GM12874 (cell line): ENCODE data around the gene SMARCA2.

Source experiments
- TF ChIP-seq, protein P1 (sequence below): IDR thresholded peaks from 2 replicates; pipeline ENCODE4 v1.5.1; 2011; ENCODE audit warnings: low read depth, mild to moderate bottlenecking, control low read depth, low read length, moderate library complexity; ENCODE audit not compliant: insufficient read depth

Gene SMARCA2

DNA sequence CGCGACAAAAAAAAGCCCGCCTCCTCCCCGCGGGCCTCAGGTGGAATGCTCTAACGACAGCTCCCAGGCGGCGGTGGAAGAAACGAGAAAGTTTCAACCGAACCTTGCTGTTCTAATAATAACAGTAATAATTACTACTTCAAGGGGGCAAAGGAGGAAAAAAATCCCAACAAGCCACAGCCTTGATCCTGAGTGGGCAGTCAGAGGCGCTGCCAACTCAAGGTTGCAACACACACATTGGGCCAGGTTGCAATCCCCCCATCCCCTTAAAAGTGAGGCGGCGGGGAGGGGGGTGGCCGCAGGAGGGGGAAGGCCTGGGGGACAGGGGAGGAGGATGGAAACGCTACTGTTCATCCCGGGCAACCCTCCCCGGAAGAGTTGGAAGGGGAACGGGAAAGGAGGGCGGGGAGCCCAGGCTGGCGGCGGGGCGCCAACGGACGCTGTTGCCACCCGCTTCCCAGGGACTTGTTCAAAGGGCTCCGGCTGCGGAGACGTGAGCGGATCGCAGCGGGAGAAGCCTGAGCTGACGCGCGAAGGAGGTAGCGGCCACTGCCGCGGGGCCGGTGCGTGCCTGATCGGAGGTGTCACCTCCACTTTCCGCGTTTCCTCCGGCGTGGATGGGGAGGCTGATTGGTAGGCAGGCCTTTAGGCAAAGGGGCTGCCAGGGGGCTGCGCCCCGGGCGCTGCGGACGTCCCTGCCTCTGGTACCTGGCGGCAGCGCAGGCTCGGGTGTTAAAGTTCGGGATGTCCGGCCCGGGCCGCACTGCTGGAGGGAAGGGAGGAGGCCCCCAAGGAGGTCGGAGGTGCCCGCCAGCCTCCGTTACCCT, 647 bp downstream of the SMARCA2 start:
- TF ChIP-seq, protein P1, sequence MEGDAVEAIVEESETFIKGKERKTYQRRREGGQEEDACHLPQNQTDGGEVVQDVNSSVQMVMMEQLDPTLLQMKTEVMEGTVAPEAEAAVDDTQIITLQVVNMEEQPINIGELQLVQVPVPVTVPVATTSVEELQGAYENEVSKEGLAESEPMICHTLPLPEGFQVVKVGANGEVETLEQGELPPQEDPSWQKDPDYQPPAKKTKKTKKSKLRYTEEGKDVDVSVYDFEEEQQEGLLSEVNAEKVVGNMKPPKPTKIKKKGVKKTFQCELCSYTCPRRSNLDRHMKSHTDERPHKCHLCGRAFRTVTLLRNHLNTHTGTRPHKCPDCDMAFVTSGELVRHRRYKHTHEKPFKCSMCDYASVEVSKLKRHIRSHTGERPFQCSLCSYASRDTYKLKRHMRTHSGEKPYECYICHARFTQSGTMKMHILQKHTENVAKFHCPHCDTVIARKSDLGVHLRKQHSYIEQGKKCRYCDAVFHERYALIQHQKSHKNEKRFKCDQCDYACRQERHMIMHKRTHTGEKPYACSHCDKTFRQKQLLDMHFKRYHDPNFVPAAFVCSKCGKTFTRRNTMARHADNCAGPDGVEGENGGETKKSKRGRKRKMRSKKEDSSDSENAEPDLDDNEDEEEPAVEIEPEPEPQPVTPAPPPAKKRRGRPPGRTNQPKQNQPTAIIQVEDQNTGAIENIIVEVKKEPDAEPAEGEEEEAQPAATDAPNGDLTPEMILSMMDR, result no peak

DNA sequence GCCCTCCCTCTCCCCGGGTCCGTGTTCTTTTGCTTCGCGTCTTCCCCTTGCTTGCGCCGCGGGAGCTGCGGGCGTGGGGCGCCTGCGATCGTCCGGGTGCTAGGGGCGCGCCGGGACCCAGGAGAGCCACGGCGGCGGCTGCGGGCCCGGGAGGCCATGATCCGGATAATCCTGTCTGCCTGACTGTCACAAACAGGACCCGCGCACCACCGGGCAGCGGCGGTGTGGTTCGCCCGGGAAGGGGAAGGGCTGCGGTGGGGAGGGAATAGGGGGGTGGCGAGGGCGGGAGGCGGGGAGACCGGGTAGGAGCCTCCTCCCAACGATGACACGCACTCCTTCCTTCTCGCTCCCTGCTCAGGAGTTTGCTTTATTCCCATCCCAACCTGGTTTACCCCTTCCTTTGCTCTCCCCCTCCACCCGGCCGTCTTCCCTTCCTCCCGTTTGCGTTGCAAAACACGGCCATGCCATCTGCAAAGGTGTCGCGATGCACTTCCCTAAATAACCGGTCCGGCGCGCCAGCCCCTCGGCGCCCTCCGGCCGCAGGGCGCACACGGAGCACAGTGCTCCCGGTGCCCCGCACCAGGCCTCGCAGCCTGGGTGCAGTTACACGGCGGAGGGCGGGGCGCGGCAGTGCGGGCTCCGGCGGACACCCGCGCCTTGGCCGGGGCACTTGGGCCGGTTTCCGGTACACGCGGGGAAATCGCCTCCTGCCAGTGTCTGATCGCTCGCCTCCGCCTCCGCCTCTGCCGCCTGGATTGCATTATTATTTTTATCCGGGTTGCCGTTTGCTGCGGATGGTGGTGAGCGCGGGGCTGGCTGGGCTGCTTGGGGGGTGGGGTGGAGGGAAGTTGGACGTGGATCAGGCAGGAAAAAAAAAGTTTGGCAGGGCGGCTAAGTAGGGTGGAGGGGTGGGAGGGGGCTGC, 1.5 kb downstream of the SMARCA2 start:
- TF ChIP-seq, protein P1, result peak; percentile 16; the same call in 1 of the 2 replicates

DNA sequence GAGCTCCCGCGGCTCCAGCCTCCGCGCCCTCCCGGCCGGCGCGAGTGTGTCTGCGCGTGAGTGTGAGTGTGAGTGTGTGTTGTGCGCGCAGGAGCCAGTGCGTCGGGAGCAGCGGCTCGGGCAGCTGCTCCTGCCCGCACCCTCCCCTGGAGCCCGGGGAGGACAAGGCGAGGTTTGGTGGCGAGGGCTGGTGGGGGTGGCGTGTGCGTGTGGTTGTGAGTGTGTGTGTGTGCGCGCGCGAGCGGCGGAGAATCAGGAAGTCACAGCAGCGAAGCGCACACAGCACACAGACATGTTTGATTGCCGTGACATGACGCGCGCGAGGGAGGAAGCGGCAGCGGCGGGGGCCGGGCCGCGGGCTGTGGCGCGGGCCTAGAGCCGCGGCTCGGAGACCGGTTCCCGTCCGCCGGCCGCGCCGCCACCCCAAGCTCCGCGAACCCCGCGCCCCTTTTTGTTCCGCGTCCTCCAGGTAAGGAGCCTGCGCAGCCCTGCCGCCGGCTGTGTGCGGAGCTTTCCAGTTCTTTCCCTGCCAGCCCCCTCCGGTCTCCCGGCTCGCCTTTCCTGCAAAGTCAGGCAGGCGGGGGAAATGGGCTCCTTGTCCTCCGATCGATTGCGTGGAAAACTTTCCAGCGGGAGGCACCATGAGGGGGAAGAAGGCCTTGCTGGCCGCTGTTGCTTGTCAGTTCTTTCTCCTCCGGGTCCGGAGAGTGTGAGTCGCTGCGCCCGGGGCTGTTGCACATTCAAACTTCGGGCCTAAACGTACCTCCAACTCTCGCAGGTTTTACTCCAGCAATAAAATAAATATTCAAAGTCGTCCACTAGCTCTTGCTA, 2.4 kb downstream of the SMARCA2 start:
- TF ChIP-seq, protein P1, result no peak

DNA sequence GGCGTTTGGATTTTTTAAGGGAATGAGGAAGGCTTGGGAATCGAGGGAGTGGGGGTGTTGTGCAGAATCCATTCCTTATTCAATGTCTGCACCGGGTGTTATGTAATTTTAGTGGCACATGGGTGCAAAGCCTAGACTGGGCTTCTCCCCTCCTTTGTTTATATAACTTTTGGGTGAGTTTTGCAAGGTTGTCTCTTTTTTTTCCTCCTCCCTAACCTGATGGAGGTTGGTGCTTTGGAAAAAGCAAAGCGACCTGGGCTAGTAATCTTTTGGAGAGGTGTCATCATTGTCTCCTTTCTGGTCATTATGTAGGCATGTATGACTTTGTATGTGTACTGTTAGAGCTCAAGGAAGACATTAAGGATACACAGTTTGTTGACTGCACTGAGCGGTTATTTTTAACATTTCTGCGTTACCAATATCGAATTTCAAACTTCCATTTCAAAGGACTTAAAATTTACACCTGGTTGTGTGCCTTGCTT, 3.1 kb downstream of the SMARCA2 start:
- TF ChIP-seq, protein P1, result no peak

DNA sequence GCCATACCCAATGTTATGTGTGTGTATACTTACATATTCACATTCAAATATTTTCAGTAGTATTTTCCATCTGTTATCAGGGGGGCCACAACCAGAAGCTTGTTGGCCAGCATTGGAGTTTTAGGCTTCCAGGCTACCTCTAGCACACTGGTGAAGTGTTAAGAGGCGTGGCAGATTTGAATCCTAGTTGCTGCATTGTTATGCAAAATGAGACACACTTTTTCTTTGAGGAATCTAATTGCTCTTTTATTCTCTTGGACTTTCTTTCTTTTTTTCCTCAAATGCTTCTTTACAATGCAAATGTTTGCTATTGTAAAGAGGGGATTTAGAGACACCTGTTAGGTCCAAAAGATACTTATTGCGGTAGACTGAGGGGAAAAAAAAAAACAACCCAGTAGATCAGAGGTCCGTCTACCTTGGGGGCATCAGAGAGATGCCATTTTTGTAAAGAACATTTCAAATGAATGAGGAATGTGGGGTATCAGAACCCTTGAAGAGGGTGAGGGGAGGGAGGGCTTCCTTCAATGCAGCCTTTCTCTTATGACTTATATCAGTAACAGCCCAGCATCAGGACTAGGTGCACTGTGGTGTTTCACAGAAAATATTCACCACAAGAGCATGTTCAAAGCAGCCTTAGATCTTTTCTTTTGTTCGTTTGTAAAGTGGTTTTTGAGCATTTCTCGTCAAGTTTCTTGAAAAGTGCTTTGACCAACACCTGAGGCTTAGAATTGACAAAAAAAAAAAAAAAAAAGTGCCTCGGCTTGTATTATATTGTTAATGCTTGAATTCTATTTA, 3.8 kb downstream of the SMARCA2 start:
- TF ChIP-seq, protein P1, result no peak

DNA sequence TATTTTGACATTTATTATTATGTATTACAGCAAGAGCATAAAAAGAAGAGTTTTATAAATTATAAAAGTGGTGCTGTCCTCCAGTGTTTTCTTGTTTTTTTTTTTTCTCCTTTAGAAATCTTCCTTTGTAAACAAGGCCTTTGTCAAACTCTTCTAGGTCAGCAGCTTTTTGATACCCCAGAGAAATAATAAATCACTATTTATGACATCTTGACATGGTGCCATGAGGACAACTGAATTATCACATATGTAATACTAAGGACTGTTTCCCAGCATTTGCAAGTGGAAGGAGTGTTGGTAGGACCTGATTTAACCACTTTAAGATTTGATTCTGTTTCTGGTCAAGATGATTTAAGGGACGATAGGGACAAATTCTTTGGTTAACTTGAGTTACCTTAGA, 4.6 kb downstream of the SMARCA2 start:
- TF ChIP-seq, protein P1, result no peak
